HepG2 (cell line): Measurements from ENCODE around the gene APOC3. TPM values are rescaled to one million over a fixed set of nuclear protein-coding genes. Genes with fewer than 3 reads are reported as not detected.

Experiments
- DMAP1 ChIP-seq: IDR thresholded peaks from 2 replicates; pipeline ENCODE4 v1.6.1; 2016
- GLI4 ChIP-seq: sonication (generic); formaldehyde crosslinking; IDR thresholded peaks from 2 replicates; pipeline ENCODE4 v1.5.1; 2020; ENCODE audit warnings: missing genetic modification reagents, mild to moderate bottlenecking, moderate library complexity, borderline replicate concordance
- HDAC1 ChIP-seq: sonication (generic); formaldehyde crosslinking; IDR thresholded peaks from 2 replicates; pipeline ENCODE4 v1.5.1; 2020; ENCODE audit warnings: mild to moderate bottlenecking, missing genetic modification reagents
- MED1 ChIP-seq: sonication (generic); formaldehyde crosslinking; IDR thresholded peaks from 2 replicates; pipeline ENCODE4 v1.4.0; 2020; ENCODE audit warnings: missing genetic modification reagents
- NCOR1 ChIP-seq: fragments of 200-600 bp; sonication (generic); IDR thresholded peaks from 2 replicates; pipeline ENCODE4 v1.7.0; 2017; ENCODE audit warnings: antibody characterized with exemption, low read length, borderline replicate concordance
- NR2F1 ChIP-seq, 2 experiments: fragments of 450-650 bp in 1 of 2; formaldehyde crosslinking in 1 of 2; IDR thresholded peaks; 2 replicates each; pipeline versions ENCODE4 v1.5.0 to v1.6.1; 2016 to 2020; ENCODE audit warnings: mild to moderate bottlenecking in 1 of 2, missing compliant biosample characterization in 1 of 2, missing genetic modification reagents in 1 of 2, moderate library complexity in 1 of 2
- TCF12 ChIP-seq, 2 experiments: fragments of 450-650 bp in 1 of 2; sonication (generic) in 1 of 2; formaldehyde crosslinking in 1 of 2; IDR thresholded peaks; 2 replicates each; pipeline versions ENCODE4 v1.6.1 to v1.8.0; 2017 to 2022; ENCODE audit warnings: antibody characterized with exemption in 1 of 2, mild to moderate bottlenecking in 1 of 2, missing genetic modification reagents in 1 of 2, moderate library complexity in 1 of 2
- ZFP41 ChIP-seq: sonication (generic); formaldehyde crosslinking; IDR thresholded peaks from 2 replicates; pipeline ENCODE4 v1.4.0; 2020; ENCODE audit warnings: mild to moderate bottlenecking, missing genetic modification reagents, borderline replicate concordance
- ZNF33A ChIP-seq: sonication (generic); formaldehyde crosslinking; IDR thresholded peaks from 2 replicates; pipeline ENCODE4 v1.5.1; 2020; ENCODE audit warnings: missing genetic modification reagents, mild to moderate bottlenecking, moderate library complexity, borderline replicate concordance
- ZNF33B ChIP-seq: sonication (generic); formaldehyde crosslinking; IDR thresholded peaks from 2 replicates; pipeline ENCODE4 v1.5.1; 2020; ENCODE audit warnings: mild to moderate bottlenecking, missing genetic modification reagents
- ZNF501 ChIP-seq: sonication (generic); formaldehyde crosslinking; IDR thresholded peaks from 2 replicates; pipeline ENCODE4 v1.5.1; 2020; ENCODE audit warnings: mild to moderate bottlenecking, moderate library complexity, missing genetic modification reagents
- ZNF570 ChIP-seq: sonication (generic); formaldehyde crosslinking; IDR thresholded peaks from 2 replicates; pipeline ENCODE4 v1.4.0; 2020; ENCODE audit warnings: mild to moderate bottlenecking, missing genetic modification reagents, borderline replicate concordance
- ZNF709 ChIP-seq: sonication (generic); formaldehyde crosslinking; IDR thresholded peaks from 2 replicates; pipeline ENCODE4 v1.5.0; 2020; ENCODE audit warnings: mild to moderate bottlenecking, missing genetic modification reagents
- ZNF773 ChIP-seq: sonication (generic); formaldehyde crosslinking; IDR thresholded peaks from 2 replicates; pipeline ENCODE4 v1.4.0; 2020; ENCODE audit warnings: missing genetic modification reagents, borderline replicate concordance
- ZNF781 ChIP-seq: sonication (generic); formaldehyde crosslinking; IDR thresholded peaks from 2 replicates; pipeline ENCODE4 v1.5.1; 2020; ENCODE audit warnings: borderline replicate concordance, mild to moderate bottlenecking, missing genetic modification reagents; ENCODE audit errors: not compliant biosample characterization
- polyA plus RNA-seq, 8 experiments: library from polyadenylated mRNA; depleted of rRNA in 3 of 8; stranded (reverse) in 7 of 8; unstranded in 1 of 8; fragments of >200 nt; fragmentation: Illumina TruSeq in 4 of 8; extraction: Trizol in 4 of 8; gene quantifications; 2 replicates each; pipeline versions ENCODE4 v1.2.1 to v1.2.3, GENCODE V29; 2011 to 2016; ENCODE audit warnings: low read depth in 4 of 8, missing spikeins in 1 of 8, mixed read lengths in 1 of 8; ENCODE audit not compliant: insufficient read depth in 1 of 8
- total RNA-seq, 5 experiments: library from RNA; depleted of rRNA; stranded (reverse); fragments of >200 nt; fragmentation: Illumina TruSeq; extraction: Trizol; gene quantifications; 2 replicates each; pipeline ENCODE4 v1.2.3, GENCODE V29; 2016; ENCODE audit warnings: low read depth in 1 of 5
- TF ChIP-seq, protein P1 (sequence below): sonication (generic); formaldehyde crosslinking; IDR thresholded peaks from 2 replicates; pipeline ENCODE4 v1.8.1; 2023; ENCODE audit warnings: mild to moderate bottlenecking, moderate library complexity, missing genetic modification reagents
- TF ChIP-seq, protein P2 (sequence below): fragments of 450-650 bp; IDR thresholded peaks from 2 replicates; pipeline ENCODE4 v1.6.1; 2016
- TF ChIP-seq, protein P3 (sequence below): sonication (generic); formaldehyde crosslinking; conservative IDR thresholded peaks from 2 replicates; pipeline ENCODE4 v1.8.1; 2023; ENCODE audit warnings: missing genetic modification reagents
- TF ChIP-seq, protein P4 (sequence below): sonication (generic); formaldehyde crosslinking; conservative IDR thresholded peaks from 2 replicates; pipeline ENCODE4 v1.5.0; 2020; ENCODE audit warnings: missing genetic modification reagents
- TF ChIP-seq, protein P5 (sequence below): sonication (generic); formaldehyde crosslinking; IDR thresholded peaks from 2 replicates; pipeline ENCODE4 v1.8.1; 2023; ENCODE audit warnings: mild to moderate bottlenecking, missing genetic modification reagents

APOC3 gene
- total and polyA plus RNA-seq, 2 of the 13 experiments (the other 11 are each of a cell fraction or from before 2014, with no cell fraction given), result 314 to 687 TPM

DNA sequence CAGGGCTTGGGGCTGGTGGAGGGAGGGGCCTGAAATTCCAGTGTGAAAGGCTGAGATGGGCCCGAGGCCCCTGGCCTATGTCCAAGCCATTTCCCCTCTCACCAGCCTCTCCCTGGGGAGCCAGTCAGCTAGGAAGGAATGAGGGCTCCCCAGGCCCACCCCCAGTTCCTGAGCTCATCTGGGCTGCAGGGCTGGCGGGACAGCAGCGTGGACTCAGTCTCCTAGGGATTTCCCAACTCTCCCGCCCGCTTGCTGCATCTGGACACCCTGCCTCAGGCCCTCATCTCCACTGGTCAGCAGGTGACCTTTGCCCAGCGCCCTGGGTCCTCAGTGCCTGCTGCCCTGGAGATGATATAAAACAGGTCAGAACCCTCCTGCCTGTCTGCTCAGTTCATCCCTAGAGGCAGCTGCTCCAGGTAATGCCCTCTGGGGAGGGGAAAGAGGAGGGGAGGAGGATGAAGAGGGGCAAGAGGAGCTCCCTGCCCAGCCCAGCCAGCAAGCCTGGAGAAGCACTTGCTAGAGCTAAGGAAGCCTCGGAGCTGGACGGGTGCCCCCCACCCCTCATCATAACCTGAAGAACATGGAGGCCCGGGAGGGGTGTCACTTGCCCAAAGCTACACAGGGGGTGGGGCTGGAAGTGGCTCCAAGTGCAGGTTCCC, at the start of gene APOC3 (continued):
- TF ChIP-seq, protein P1, sequence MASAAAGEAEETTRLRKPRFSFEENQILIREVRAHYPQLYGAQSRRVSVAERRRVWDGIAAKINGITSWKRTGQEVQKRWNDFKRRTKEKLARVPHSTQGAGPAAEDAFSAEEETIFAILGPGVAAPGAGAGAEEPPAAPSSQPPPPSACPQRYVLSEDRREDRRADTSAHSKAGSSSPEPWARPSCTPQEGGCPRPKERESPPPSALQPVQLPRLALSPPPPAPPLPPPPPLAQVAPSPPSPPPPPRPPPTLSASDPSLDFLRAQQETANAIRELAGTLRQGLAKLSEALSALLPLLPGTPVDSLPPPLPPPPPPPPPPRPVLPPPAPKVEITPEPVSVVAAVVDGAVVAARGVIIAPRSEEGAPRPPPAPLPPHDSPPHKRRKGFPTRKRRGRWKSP (CRISPR knock-in tag), result peak; percentile 70; the same call in 1 of the 2 replicates
- no peak for TF ChIP-seq ZNF33A (CRISPR knock-in tag)
- TF ChIP-seq, protein P2, sequence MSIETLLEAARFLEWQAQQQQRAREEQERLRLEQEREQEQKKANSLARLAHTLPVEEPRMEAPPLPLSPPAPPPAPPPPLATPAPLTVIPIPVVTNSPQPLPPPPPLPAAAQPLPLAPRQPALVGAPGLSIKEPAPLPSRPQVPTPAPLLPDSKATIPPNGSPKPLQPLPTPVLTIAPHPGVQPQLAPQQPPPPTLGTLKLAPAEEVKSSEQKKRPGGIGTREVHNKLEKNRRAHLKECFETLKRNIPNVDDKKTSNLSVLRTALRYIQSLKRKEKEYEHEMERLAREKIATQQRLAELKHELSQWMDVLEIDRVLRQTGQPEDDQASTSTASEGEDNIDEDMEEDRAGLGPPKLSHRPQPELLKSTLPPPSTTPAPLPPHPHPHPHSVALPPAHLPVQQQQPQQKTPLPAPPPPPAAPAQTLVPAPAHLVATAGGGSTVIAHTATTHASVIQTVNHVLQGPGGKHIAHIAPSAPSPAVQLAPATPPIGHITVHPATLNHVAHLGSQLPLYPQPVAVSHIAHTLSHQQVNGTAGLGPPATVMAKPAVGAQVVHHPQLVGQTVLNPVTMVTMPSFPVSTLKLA, result no peak
- no peak for TF ChIP-seq ZNF33B (CRISPR knock-in tag)
- peak; percentile 62 to 81 for TF ChIP-seq NR2F1 (CRISPR knock-in tag; IDR thresholded peaks at IDR 0.05)
- TF ChIP-seq, protein P3, sequence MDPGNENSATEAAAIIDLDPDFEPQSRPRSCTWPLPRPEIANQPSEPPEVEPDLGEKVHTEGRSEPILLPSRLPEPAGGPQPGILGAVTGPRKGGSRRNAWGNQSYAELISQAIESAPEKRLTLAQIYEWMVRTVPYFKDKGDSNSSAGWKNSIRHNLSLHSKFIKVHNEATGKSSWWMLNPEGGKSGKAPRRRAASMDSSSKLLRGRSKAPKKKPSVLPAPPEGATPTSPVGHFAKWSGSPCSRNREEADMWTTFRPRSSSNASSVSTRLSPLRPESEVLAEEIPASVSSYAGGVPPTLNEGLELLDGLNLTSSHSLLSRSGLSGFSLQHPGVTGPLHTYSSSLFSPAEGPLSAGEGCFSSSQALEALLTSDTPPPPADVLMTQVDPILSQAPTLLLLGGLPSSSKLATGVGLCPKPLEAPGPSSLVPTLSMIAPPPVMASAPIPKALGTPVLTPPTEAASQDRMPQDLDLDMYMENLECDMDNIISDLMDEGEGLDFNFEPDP (CRISPR knock-in tag), result 0 out of 2 replicates have a peak, but pooled peaks have one; percentile 73
- TF ChIP-seq ZNF570 (CRISPR knock-in tag), result 0 out of 2 replicates have a peak, but pooled peaks have one; percentile 50
- TF ChIP-seq NCOR1, result peak; percentile 91
- peak; percentile 54; the same call in 1 of the 2 replicates for TF ChIP-seq DMAP1 (CRISPR knock-in tag)
- TF ChIP-seq HDAC1 (CRISPR knock-in tag), result peak; percentile 58; the same call in 1 of the 2 replicates
- peak; percentile 91 for TF ChIP-seq MED1 (CRISPR knock-in tag)
- TF ChIP-seq, protein P4, sequence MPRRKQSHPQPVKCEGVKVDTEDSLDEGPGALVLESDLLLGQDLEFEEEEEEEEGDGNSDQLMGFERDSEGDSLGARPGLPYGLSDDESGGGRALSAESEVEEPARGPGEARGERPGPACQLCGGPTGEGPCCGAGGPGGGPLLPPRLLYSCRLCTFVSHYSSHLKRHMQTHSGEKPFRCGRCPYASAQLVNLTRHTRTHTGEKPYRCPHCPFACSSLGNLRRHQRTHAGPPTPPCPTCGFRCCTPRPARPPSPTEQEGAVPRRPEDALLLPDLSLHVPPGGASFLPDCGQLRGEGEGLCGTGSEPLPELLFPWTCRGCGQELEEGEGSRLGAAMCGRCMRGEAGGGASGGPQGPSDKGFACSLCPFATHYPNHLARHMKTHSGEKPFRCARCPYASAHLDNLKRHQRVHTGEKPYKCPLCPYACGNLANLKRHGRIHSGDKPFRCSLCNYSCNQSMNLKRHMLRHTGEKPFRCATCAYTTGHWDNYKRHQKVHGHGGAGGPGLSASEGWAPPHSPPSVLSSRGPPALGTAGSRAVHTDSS (CRISPR knock-in tag), result no peak
- TF ChIP-seq GLI4, result no peak
- TF ChIP-seq TCF12 (IDR thresholded peaks at IDR 0.05), result no peak
- TF ChIP-seq TCF12 (CRISPR knock-in tag; IDR thresholded peaks at IDR 0.05), result peak; percentile 42; the same call in 1 of the 2 replicates
- TF ChIP-seq, protein P5, sequence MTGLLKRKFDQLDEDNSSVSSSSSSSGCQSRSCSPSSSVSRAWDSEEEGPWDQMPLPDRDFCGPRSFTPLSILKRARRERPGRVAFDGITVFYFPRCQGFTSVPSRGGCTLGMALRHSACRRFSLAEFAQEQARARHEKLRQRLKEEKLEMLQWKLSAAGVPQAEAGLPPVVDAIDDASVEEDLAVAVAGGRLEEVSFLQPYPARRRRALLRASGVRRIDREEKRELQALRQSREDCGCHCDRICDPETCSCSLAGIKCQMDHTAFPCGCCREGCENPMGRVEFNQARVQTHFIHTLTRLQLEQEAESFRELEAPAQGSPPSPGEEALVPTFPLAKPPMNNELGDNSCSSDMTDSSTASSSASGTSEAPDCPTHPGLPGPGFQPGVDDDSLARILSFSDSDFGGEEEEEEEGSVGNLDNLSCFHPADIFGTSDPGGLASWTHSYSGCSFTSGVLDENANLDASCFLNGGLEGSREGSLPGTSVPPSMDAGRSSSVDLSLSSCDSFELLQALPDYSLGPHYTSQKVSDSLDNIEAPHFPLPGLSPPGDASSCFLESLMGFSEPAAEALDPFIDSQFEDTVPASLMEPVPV (CRISPR knock-in tag), result peak; percentile 13; the same call in 1 of the 2 replicates
- no peak for TF ChIP-seq ZNF773 (CRISPR knock-in tag)
- TF ChIP-seq ZNF781 (CRISPR knock-in tag), result no peak
- TF ChIP-seq ZFP41 (CRISPR knock-in tag), result no peak
- peak; percentile 38; the same call in 1 of the 2 replicates for TF ChIP-seq ZNF501 (CRISPR knock-in tag)
- peak; percentile 17; the same call in 1 of the 2 replicates for TF ChIP-seq ZNF709 (CRISPR knock-in tag)
